ENCODE results near the gene SCN3B.

Gene SCN3B

GRCh38 chr11:123695231-123695630 lies 40.8 kb upstream of the SCN3B start (continued):
- no peak for TF ChIP-seq ZNF423 (tag by site-specific recombination; IDR thresholded peaks at IDR 0.05)

DNA sequence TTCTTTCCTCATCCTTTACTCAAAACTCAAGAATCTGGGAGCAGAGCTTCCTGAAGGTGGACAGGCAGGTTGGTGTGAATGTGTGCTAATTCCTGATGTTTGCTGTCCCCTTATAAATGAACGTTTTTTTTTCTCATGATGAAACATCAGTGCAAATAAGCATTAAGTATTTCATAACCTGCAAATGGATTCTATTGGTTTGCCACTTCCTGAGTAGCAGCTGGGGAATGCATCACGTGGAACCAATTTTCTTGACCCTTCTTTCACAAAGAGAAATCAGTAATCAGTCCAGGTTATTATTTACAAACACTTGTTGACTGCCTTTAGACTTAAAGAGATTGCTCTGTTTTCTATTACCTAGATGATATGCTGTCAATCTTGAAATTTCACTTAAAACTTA lies 40.1 kb upstream of the SCN3B start:
- CTCF ChIA-PET, result interaction anchor here (0.6 to 0.9 kb wide), 2 partner anchors 11 to 54 kb away, joined by 3 to 7 read pairs; no protein-coding TSS in a partner anchor
- Histone ChIP-seq H3K36me3 (ENCODE audit: control insufficient read depth in 2 of 2, insufficient read depth in 1 of 2, low read length in 2 of 2) (no peaks in the 10 kb centered on the region), H3K4me3 (ENCODE audit: low read depth, low read length) (no peak overlapping the region), H3K9me3 (ENCODE audit: control insufficient read depth, insufficient read depth, low read depth, low read length) (no peaks in the 10 kb centered on the region), H3K27ac (ENCODE audit: extremely low read depth, low read depth, low read length) (no peak overlapping the region), H3K4me1 (ENCODE audit: control insufficient read depth, insufficient read depth, low read length) (no peaks in the 10 kb centered on the region)
- no peak for TF ChIP-seq ZNF248 (tag by site-specific recombination; IDR thresholded peaks at IDR 0.05)
- TF ChIP-seq ZNF423 (tag by site-specific recombination; IDR thresholded peaks at IDR 0.05), result no peak
- TF ChIP-seq ZNF214 (tag by site-specific recombination; IDR thresholded peaks at IDR 0.05; ENCODE audit: borderline replicate concordance), result no peak
- no peak for TF ChIP-seq ZNF670 (tag by site-specific recombination; IDR thresholded peaks at IDR 0.05; ENCODE audit: low read depth)
- no peak for TF ChIP-seq YY1 (tag by site-specific recombination; IDR thresholded peaks at IDR 0.05)
- TF ChIP-seq, protein P1, sequence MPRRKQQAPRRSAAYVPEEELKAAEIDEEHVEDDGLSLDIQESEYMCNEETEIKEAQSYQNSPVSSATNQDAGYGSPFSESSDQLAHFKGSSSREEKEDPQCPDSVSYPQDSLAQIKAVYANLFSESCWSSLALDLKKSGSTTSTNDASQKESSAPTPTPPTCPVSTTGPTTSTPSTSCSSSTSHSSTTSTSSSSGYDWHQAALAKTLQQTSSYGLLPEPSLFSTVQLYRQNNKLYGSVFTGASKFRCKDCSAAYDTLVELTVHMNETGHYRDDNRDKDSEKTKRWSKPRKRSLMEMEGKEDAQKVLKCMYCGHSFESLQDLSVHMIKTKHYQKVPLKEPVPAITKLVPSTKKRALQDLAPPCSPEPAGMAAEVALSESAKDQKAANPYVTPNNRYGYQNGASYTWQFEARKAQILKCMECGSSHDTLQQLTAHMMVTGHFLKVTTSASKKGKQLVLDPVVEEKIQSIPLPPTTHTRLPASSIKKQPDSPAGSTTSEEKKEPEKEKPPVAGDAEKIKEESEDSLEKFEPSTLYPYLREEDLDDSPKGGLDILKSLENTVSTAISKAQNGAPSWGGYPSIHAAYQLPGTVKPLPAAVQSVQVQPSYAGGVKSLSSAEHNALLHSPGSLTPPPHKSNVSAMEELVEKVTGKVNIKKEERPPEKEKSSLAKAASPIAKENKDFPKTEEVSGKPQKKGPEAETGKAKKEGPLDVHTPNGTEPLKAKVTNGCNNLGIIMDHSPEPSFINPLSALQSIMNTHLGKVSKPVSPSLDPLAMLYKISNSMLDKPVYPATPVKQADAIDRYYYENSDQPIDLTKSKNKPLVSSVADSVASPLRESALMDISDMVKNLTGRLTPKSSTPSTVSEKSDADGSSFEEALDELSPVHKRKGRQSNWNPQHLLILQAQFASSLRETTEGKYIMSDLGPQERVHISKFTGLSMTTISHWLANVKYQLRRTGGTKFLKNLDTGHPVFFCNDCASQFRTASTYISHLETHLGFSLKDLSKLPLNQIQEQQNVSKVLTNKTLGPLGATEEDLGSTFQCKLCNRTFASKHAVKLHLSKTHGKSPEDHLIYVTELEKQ (tag by site-specific recombination; IDR thresholded peaks at IDR 0.05; ENCODE audit: borderline replicate concordance), result no peak
- TF ChIP-seq, protein P2, sequence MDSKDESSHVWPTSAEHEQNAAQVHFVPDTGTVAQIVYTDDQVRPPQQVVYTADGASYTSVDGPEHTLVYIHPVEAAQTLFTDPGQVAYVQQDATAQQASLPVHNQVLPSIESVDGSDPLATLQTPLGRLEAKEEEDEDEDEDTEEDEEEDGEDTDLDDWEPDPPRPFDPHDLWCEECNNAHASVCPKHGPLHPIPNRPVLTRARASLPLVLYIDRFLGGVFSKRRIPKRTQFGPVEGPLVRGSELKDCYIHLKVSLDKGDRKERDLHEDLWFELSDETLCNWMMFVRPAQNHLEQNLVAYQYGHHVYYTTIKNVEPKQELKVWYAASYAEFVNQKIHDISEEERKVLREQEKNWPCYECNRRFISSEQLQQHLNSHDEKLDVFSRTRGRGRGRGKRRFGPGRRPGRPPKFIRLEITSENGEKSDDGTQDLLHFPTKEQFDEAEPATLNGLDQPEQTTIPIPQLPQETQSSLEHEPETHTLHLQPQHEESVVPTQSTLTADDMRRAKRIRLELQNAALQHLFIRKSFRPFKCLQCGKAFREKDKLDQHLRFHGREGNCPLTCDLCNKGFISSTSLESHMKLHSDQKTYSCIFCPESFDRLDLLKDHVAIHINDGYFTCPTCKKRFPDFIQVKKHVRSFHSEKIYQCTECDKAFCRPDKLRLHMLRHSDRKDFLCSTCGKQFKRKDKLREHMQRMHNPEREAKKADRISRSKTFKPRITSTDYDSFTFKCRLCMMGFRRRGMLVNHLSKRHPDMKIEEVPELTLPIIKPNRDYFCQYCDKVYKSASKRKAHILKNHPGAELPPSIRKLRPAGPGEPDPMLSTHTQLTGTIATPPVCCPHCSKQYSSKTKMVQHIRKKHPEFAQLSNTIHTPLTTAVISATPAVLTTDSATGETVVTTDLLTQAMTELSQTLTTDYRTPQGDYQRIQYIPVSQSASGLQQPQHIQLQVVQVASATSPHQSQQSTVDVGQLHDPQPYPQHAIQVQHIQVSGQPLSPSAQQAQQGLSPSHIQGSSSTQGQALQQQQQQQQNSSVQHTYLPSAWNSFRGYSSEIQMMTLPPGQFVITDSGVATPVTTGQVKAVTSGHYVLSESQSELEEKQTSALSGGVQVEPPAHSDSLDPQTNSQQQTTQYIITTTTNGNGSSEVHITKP (tag by site-specific recombination; IDR thresholded peaks at IDR 0.05), result no peak
- TF ChIP-seq ZSCAN16 (tag by site-specific recombination; IDR thresholded peaks at IDR 0.05), result no peak
- no peak for TF ChIP-seq MYNN (tag by site-specific recombination; IDR thresholded peaks at IDR 0.05; ENCODE audit: borderline replicate concordance)
- POLR2A ChIA-PET, result no interaction called here

DNA sequence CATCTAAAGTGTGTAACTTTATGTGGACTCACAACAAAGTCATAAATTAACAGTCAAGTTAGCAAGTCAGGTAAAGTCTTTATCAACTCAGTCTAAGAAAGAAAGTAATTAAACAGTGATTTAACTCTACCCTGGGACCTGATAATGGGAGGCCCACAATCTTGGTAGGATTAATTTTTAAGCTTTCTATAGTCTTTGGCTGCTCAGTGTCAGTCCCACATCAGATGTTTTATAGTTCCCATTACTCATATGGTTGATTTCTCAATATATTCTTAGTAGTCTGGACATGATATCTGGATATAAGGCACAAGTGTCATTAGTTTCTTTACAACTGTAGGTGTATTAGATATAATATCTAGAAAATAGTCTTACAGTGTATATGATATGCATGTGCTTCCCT lies 38.5 kb upstream of the SCN3B start:
- Histone ChIP-seq H3K4me3 (ENCODE audit: low read depth, low read length) (no peak overlapping the region), H3K27ac (ENCODE audit: extremely low read depth, low read depth, low read length) (no peak overlapping the region), H3K9me3 (ENCODE audit: control insufficient read depth, insufficient read depth, low read depth, low read length) (no peaks in the 10 kb centered on the region), H3K4me1 (ENCODE audit: control insufficient read depth, insufficient read depth, low read length) (no peaks in the 10 kb centered on the region), H3K36me3 (ENCODE audit: control insufficient read depth in 2 of 2, insufficient read depth in 1 of 2, low read length in 2 of 2) (no peaks in the 10 kb centered on the region)
- TF ChIP-seq ZNF560 (tag by site-specific recombination; IDR thresholded peaks at IDR 0.05; ENCODE audit: borderline replicate concordance) (no peak), ZNF138 (tag by site-specific recombination; IDR thresholded peaks at IDR 0.05; ENCODE audit: borderline replicate concordance) (no peak), EGR2 (tag by site-specific recombination; IDR thresholded peaks at IDR 0.05; ENCODE audit: low read depth) (no peak), ZNF571 (tag by site-specific recombination; IDR thresholded peaks at IDR 0.05) (no peak), ZNF426 (tag by site-specific recombination; IDR thresholded peaks at IDR 0.05) (no peak), ZFHX2 (tag by site-specific recombination; conservative IDR thresholded peaks at IDR 0.05) (no peak), ZNF785 (tag by site-specific recombination; IDR thresholded peaks at IDR 0.05) (no peak), ZNF416 (tag by site-specific recombination; IDR thresholded peaks at IDR 0.05) (no peak), ZFP37 (tag by site-specific recombination; IDR thresholded peaks at IDR 0.05) (no peak), BCL11B (tag by site-specific recombination; IDR thresholded peaks at IDR 0.05; ENCODE audit: low read depth) (no peak)
- TF ChIP-seq, protein P3, sequence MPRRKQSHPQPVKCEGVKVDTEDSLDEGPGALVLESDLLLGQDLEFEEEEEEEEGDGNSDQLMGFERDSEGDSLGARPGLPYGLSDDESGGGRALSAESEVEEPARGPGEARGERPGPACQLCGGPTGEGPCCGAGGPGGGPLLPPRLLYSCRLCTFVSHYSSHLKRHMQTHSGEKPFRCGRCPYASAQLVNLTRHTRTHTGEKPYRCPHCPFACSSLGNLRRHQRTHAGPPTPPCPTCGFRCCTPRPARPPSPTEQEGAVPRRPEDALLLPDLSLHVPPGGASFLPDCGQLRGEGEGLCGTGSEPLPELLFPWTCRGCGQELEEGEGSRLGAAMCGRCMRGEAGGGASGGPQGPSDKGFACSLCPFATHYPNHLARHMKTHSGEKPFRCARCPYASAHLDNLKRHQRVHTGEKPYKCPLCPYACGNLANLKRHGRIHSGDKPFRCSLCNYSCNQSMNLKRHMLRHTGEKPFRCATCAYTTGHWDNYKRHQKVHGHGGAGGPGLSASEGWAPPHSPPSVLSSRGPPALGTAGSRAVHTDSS (tag by site-specific recombination; IDR thresholded peaks at IDR 0.05), result no peak
- ChIA-PET POLR2A (no interaction called here), CTCF (interaction anchor here (1.2 kb wide), 1 partner anchor 15 kb away, joined by 5 read pairs; no protein-coding TSS in a partner anchor)

All from HEK293 (cell line).